Measurements from ENCODE around the gene MAP1LC3B2.

- no peak for TF ChIP-seq POLR2AphosphoS5 (IDR thresholded peaks at IDR 0.05; ENCODE audit: low read depth, low read length)
- no peak for TF ChIP-seq POLR2A (IDR thresholded peaks at IDR 0.05; ENCODE audit: low read depth, low read length)
- no peak for TF ChIP-seq TAF1 (IDR thresholded peaks at IDR 0.05; ENCODE audit: low read depth, low read length)
- TF ChIP-seq SPI1 (IDR thresholded peaks at IDR 0.05; ENCODE audit: low read depth, low read length) = no peak
These were observed 32.9 kb downstream of the MAP1LC3B2 start for GRCh38 chr12:116591855-116592637.

Measured in GM12891 (cell line).